G401 (cell line): Measurements from ENCODE around the gene DUSP28. TPM values are rescaled to one million over a fixed set of nuclear protein-coding genes. Genes with fewer than 3 reads are reported as not detected.

Experiments used
- DNase-seq: peaks from one replicate; pipeline ENCODE4 v3.0.0-alpha.2; 2015; ENCODE audit warnings: low spot score
- in situ Hi-C: cut with HindIII; loops from 2 replicates; pipeline ENCODE4 v1.10.0; 2016; ENCODE audit warnings: low sequenced_read_pairs, mixed read lengths
- total RNA-seq: library from RNA; depleted of rRNA; stranded (reverse); fragments of >200 nt; shearing (Covaris generic); gene quantifications from 2 replicates; pipeline ENCODE4 v1.2.3, GENCODE V29; 2014

The DUSP28 gene
- total RNA-seq, 1 experiment from 2014 or later = 4.9 TPM

DNA sequence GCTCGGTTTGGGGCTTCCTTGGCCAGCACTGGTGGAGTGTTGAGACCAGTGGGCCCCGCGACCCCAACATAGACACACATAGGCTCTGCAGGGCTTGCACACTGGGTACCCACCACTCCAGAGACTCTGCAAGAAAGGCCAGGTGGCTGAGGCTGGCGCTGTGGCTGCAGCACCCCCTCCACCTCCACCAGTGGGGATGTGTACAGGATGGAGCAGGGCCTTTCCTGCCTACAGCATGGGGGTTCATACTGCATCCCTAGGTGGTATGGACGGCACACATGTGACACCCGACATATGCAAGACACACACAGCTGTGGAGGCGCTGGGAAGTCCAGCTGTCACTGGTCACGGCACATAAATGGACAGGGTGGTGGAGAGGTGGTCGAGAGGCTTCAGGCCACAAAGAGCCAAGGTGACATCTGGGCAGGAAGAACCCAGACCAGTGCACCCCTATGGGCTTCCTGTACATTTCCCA, 9.4 kb downstream of the DUSP28 start:
- no peak for DNase-seq
- in situ Hi-C loops = no loop called here

DNA sequence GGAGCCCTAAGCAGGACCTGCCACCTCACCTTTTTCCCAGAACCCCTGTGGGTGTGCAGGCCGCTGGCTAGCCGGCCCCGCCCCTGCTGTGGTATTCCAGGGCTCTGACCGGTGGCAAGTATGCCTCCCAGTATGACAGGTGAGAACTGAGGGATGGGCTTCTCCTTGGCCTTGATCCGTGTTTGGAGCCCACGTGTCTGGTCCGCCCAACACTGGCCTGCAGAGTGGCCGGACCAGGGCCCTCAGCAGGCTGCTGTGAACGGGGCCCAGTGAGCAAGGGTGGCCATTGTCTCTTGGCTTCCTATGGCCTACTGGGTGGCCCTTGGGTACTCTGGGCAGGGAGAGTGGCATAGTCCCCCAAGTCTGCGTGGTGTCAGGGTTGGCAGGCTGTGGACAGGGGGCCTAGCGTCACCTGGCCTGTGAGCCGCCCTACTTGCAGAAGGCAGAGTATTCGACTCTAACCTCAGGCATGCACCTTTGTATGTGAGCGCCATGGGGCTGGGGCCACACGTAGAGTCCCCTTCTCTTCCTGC, 9.9 kb downstream of the DUSP28 start:
- no peak for DNase-seq
- in situ Hi-C loops = no loop called here

DNA sequence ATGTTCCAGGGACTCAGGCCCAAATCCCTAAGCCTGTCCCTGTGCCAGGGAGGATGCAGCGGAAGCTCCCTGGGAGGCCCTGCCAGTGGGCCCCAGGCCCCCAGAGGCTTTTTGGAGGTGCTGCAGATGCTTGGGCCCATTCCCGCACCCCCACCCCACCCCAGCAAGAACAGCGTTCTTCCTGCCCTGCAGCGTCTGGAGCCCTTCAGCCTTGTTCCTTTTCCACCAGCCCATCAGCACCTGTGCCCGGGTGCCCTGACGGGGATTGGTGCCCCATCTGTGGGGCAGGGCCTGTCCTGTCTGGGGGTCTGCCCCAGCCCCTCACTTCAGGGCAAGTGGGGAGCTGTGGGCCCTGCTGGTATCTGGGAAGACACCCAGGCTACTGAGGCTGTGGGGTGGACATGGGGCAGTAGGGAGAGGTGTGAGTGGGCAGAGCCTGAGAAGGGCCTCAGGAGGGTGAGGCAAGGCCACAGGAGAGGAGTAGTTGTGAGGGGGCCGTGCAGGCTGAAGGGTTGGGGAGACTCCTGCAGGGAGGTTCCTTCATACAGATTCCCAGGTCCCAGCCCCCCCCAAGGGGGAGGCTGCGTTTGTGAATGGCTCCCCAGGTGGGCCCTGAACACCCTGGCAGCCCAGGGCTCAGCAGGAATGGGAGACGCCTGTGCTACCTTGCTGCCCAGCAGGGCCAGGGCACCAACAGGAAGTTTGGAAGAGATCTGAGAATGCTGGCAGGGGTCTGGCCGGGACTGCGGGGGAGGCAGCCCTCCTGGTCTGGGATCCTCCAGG, 10.6 kb downstream of the DUSP28 start:
- no peak for DNase-seq
- in situ Hi-C loops = no loop called here

DNA sequence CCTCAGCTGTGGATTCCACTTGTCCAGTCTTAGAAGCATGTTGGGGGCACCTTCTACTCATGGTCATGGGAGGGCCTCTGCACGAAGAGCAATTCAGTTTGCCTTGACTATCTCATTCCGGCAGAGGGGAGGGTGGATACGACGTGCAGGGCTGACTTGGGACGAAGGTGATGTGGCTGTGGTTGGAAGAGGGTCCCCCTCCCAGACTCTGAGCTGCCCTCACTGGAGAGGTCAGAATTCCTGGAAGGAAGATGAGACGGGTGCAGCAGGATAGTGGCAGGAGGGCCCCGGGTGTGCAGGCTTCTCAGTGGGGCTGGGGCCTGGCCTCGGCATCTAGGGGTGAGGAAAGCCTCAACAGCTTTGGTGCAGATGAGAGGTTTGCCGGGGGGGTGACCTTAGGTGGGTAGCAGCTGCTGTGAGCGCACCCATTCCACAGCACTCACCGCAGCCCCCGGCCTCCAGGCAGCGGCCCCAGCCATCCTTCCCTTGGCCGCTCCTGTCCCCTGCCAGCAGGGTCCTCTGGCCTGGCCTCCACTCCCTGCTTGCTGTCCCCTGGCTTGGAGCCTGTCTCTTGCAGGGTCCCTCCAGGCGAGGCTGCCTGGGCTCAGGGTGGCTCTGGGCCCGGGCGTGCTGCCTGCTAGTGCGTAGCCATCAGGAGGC, 11.3 kb downstream of the DUSP28 start:
- in situ Hi-C loops = no loop called here

DNA sequence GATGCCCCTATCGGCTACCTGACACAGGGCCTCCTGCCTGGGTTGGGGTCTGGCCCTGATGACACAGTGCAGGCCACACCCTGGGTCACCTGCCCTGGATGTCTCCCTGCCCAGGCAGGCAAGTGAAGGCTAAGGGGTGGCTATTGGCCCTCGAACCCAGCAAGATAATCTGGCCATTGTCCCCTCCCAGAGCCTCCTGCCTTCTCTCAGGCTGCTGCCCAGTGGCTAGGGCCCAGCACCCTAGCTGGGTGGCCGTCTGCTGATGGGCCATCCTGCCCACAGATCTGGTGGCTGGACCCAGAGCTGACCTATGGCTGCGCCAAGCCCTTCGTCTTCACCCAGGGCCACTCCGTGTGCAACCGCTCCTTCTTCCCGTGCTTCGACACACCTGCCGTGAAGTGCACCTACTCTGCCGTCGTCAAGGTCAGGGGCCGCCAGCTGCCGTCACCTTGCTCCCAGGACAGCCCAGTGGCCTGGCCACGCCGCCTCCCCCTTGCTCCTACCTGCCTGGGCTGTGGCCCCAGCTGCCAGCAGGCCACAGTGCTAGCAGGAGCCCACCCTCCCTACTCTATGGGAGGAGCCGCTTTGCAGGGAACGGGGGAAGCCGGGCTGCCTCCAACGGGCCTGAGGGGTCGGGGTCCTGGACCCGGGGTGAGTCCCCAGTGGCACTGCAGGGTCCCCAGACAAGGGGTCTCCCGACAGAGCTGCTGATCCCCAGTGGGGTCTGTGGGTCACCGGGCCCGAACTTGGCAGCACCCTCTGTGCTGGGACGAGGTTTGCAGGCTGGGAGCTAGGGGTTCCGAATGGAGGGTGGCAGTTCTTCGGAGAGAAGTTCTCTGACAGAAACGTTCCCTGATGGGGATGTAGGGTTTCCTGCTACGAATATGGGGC, 12.2 kb downstream of the DUSP28 start:
- DNase-seq = no peak
- in situ Hi-C loops = no loop called here

More for the DNA sequence above, 11.3 kb downstream of the DUSP28 start:
- no peak for DNase-seq

DNA sequence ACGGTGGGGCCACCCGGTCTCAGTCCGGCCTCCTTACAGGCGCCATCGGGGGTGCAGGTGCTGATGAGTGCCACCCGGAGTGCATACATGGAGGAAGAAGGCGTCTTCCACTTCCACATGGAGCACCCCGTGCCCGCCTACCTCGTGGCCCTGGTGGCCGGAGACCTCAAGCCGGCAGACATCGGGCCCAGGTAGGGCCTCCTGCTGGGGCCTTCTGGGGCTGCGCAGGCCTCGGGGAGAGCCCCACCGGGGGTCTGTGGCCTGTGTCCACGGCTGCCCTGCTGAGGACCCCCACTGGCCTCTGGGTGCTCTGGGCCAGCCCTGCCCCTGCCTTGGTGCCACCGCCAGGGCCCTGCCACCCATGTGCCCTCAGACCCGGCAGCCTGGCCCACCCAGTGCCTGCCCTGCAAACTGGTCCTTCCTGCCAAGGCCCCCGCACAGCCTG, 12.9 kb downstream of the DUSP28 start:
- in situ Hi-C loops = no loop called here
- no peak for DNase-seq

DNA sequence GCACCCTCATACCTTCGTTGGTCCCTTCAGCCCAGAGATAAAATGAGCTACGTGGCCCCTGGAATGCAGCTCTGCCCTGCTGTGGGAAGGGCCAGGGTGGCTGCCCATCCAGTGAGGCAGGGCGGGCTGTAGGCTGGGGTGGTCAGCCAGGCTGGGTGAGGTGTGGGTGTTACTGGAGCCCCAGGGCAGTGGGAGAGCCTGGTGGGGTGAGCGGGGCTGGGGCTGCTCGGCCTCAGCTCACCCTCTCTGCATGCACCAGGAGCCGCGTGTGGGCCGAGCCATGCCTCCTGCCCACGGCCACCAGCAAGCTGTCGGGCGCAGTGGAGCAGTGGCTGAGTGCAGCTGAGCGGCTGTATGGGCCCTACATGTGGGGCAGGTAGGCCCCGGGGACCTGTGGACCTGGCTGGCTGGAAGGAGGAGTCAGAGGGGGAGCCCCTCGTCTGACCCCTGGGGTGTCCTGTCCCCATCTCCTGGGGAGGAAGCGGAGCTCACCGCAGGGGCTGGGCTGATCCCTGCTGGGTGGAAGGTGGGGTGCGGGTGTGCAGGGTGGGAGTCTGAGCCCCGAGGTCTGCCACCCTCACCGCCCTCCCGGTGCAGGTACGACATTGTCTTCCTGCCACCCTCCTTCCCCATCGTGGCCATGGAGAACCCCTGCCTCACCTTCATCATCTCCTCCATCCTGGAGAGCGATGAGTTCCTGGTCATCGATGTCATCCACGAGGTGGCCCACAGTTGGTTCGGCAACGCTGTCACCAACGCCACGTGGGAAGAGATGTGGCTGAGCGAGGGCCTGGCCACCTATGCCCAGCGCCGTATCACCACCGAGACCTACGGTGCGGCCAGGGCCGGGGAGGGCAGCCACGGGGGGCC, 13.6 kb downstream of the DUSP28 start:
- in situ Hi-C loops = no loop called here
- DNase-seq = no peak

DNA sequence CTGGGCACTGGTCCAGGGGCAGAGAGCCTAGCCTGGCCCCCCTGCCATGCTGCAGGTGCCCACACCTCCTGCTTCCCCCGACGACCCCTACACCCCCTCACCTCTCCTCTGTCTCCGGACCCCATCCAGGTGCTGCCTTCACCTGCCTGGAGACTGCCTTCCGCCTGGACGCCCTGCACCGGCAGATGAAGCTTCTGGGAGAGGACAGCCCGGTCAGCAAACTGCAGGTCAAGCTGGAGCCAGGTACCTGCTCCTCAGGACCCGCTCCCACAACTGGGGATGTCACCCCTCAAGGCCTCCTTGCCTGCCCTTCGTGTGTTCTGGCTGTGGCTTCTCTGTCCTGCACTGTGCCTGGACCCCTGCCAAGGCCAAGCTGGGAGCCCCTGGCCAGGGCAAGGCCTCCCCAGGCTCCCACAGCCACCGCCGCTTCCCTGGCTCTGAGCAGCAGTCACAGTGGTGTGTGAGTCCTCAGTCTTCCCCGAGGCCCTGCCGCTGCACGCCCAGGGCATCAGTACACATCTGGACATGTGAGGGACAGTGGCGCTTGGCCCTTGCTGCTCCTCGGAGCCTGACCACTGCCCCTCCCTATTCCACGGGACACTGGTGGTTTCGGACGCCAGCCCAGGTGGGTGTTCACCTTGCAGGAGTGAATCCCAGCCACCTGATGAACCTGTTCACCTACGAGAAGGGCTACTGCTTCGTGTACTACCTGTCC, 14.4 kb downstream of the DUSP28 start:
- in situ Hi-C loops = no loop called here
- no peak for DNase-seq

DNA sequence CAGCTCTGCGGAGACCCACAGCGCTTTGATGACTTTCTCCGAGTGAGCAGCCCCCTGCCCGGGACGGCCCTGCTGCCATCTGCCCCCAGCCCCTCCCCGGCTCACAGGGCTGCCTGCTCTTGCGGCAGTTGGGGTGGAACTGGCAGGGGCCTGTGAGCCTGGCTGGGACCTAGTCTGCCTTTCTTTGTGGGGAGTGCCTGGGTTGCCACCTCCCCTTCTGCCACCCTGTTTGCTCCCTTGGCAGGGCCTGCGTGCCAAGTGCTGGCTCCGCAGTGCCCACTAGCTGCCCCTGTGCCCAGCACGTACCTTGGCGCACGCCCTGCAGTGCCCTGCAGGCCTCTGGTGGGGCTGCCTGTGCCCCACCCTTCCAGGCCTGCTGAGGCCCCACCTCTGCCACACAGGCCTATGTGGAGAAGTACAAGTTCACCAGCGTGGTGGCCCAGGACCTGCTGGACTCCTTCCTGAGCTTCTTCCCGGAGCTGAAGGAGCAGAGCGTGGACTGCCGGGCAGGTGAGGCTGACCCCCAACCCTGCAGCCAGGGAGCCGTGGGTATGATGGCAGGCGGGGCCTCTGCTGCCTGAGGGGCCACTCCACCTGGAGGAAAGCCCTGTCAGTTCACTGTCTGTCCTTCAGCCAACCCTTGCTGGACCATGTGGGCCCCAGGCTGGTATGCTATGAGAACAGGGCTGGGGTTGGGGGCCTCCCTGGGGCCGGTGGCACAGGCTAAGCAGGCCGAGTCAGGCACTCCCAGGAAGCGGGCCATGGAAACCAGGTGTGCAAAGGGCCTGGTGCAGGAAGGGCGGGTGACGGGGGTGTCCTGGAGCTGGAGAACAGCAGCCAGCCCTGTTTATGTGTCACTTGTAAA, 15.2 kb downstream of the DUSP28 start:
- no peak for DNase-seq
- in situ Hi-C loops = no loop called here

DNA sequence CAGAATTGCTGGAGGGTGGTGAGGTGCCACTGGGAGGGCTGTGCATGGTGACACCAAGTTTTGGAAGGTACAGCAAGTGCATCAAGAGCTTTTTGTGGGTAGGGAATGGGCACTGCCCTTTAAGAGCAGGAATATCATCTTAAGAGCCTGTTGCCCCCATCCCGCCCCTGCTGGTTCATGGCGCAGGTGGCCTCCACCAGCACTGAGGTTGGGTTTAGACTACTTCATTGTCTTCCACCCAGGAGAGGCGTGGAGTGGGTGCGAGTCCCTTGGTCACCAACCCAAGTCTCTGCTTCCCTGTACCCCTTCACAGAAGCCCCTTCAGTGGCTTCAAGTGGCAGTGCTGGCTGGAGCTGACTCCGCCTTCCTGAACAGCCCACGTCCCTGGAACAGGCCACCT, 15.9 kb downstream of the DUSP28 start:
- DNase-seq = no peak
- in situ Hi-C loops = no loop called here

DNA sequence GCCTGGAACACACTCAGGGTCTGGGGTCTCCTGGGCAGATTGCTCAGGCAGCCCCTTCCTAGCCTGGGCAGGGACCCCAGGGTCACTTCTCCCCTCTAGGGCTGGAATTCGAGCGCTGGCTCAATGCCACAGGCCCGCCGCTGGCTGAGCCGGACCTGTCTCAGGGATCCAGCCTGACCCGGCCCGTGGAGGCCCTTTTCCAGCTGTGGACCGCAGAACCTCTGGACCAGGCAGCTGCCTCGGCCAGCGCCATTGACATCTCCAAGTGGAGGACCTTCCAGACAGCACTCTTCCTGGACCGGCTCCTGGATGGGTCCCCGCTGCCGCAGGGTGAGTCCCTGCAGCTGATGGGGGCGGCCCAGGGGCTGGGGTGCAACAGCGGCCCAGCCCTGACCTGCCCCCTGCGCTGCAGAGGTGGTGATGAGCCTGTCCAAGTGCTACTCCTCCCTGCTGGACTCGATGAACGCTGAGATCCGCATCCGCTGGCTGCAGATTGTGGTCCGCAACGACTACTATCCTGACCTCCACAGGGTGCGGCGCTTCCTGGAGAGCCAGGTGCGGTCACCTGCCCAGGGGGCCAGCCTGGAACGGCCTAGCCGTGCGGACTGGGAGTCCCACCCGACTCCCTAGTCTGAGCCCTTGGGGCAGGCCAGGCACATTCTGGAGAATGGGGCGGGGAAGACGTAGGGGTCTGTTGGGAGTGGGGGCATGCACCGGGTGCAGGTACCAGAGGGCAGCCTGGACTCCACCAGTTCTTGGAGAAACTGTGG, 16.5 kb downstream of the DUSP28 start:
- in situ Hi-C loops = no loop called here
- no peak for DNase-seq

DNA sequence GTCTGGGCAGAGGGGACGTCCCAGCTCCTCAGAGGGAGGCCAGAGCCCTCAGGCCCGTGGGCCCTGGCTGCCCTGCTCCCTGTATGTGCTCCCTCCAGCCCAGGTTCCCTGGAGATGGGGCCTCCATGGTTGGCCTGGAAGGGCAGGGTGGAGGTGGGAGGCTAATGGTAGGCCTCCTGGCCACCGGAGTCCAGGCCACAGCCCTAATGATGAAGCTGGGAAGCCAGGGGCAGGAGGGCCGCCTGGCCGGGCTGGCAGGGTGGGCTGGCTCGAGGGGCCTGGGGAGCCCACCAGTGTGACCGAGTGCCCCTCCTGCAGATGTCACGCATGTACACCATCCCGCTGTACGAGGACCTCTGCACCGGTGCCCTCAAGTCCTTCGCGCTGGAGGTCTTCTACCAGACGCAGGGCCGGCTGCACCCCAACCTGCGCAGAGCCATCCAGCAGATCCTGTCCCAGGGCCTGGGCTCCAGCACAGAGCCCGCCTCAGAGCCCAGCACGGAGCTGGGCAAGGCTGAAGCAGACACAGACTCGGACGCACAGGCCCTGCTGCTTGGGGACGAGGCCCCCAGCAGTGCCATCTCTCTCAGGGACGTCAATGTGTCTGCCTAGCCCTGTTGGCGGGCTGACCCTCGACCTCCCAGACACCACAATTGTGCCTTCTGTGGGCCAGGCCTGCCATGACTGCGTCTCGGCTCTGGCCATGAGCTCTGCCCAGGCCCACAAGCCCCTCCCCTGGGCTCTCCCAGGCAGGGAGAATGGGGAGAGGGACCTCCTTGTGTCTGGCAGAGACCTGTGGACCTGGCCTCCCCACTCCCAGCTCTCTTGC, 17.3 kb downstream of the DUSP28 start:
- in situ Hi-C loops = no loop called here
- DNase-seq = no peak

DNA sequence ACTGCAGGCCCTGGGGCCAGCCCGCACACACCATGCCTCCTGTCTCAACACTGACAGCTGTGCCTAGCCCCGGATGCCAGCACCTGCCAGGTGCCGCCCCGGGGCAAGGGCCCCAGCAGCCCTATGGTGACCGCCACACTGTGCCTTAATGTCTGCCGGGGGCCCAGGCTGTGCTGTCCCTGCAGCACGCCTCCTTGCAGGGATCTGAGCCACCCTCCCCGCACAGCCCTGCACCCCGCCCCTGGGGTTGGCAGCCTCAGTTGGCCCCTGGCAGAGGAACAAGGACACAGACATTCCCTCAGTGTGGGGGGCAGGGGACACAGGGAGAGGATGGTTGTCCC, 17.9 kb downstream of the DUSP28 start:
- no peak for DNase-seq
- in situ Hi-C loops = no loop called here

DNA sequence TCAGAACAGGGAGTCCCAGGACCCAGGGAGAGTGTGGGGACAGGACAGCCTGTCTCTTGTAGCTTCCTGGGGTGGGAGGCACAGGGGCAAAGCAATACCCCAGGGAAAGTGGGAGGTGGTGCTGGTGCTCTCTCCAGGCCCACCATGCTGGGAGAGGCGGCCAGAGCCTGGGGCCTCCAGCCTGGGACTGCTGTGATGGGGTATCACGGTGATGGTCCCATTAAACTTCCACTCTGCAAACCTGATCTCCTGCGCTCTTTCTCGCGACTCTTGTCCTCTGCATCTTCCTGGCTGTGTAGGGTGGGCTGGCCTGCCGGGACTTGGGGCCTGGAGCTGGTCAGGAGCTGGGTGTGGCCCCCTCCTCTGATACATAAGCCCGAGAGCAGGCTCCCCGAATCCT, 18.3 kb downstream of the DUSP28 start:
- no peak for DNase-seq
- in situ Hi-C loops = no loop called here

DNA sequence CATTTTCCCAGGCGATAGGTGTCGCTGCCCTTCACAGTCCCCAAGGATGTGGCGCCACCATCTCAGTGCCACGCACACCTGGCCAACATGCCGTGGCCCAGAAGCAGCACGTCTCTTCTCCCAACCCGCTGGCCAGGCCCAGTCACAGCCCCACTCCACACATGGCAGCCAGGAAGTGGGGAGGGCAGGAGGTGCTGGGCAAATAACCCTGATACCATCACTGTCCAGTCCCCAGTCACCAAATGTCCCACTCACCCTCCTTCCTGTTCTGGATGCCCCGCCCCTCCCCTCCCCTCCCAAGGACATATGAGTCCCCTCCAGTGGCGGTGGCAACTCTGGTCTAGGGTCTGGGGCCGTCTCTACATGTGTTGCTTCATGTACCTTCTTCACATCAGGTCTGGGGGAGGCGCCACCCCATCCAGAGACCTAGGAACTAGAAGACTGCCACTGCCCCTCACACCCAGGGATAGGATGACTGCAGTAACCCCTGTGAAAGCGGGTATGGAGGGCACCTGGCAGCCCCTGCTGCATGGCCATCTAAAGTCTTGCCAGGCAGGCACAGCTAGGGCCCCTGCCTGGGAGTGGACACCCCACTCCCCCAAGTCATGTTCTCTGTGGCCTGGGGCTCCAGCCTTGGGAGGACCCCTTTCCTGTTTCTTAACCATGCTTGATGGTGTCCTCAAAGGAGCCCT, 19.1 kb downstream of the DUSP28 start:
- in situ Hi-C loops = no loop called here
- no peak for DNase-seq
